ENCODE measurements around the gene HOXA11.

HOXA11 gene

DNA sequence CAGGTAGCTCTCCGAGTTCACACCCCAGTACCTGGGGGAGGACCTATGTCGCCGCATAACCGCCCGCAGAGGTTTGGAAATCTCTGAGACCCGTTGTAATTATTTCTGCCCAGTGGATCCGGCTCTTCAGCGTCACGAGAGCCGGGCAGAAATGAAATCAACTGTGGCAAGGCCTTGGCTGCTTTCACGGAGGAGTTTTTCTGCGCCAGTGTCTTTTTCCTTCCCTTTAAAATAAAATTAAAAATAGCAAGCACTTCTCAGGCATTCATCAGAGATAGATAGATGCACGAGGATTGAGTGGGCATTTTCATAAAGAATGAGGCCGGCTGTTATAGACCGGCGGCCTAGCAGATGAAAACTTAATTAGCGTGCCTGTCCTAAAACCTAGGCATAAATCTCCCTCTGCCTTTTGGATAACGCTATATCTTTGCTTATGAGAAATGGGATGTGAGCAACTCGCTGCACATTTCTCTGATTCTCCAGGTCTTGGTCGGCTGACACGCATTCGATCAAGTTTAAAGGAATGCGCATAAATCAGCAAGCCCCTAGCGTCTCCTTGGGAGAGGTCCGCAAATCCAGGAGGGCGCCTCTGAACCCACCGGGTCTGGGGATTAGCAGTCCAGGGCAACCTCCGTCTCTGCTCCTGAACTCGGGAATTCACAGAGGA lies 8.4 kb upstream of the HOXA11 start:
- no peak for ATAC-seq
- TF ChIP-seq TCF4 (CRISPR knock-in tag; IDR thresholded peaks at IDR 0.05; ENCODE audit: borderline replicate concordance) (no peak), ESRRG (CRISPR knock-in tag; IDR thresholded peaks at IDR 0.05) (no peak), CSDC2 (CRISPR knock-in tag; IDR thresholded peaks at IDR 0.05) (no peak), SNAI2 (CRISPR knock-in tag; IDR thresholded peaks at IDR 0.05) (no peak), PPARA (CRISPR knock-in tag; IDR thresholded peaks at IDR 0.05; ENCODE audit: borderline replicate concordance) (no peak), TOX (CRISPR knock-in tag; IDR thresholded peaks at IDR 0.05; ENCODE audit: borderline replicate concordance) (no peak), OSR1 (CRISPR knock-in tag; IDR thresholded peaks at IDR 0.05) (no peak), BACH2 (CRISPR knock-in tag; IDR thresholded peaks at IDR 0.05; ENCODE audit: borderline replicate concordance) (no peak), ZNF565 (CRISPR knock-in tag; conservative IDR thresholded peaks at IDR 0.05; ENCODE audit: low read depth) (no peak), ZFP30 (CRISPR knock-in tag; IDR thresholded peaks at IDR 0.05) (no peak), ZNF8 (CRISPR knock-in tag; IDR thresholded peaks at IDR 0.05) (no peak), RARB (CRISPR knock-in tag; IDR thresholded peaks at IDR 0.05) (no peak), GLIS3 (CRISPR knock-in tag; IDR thresholded peaks at IDR 0.05) (no peak)
- TF ChIP-seq, protein P1, sequence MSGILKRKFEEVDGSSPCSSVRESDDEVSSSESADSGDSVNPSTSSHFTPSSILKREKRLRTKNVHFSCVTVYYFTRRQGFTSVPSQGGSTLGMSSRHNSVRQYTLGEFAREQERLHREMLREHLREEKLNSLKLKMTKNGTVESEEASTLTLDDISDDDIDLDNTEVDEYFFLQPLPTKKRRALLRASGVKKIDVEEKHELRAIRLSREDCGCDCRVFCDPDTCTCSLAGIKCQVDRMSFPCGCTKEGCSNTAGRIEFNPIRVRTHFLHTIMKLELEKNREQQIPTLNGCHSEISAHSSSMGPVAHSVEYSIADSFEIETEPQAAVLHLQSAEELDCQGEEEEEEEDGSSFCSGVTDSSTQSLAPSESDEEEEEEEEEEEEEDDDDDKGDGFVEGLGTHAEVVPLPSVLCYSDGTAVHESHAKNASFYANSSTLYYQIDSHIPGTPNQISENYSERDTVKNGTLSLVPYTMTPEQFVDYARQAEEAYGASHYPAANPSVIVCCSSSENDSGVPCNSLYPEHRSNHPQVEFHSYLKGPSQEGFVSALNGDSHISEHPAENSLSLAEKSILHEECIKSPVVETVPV (CRISPR knock-in tag; IDR thresholded peaks at IDR 0.05) = no peak
- TF ChIP-seq, protein P2, sequence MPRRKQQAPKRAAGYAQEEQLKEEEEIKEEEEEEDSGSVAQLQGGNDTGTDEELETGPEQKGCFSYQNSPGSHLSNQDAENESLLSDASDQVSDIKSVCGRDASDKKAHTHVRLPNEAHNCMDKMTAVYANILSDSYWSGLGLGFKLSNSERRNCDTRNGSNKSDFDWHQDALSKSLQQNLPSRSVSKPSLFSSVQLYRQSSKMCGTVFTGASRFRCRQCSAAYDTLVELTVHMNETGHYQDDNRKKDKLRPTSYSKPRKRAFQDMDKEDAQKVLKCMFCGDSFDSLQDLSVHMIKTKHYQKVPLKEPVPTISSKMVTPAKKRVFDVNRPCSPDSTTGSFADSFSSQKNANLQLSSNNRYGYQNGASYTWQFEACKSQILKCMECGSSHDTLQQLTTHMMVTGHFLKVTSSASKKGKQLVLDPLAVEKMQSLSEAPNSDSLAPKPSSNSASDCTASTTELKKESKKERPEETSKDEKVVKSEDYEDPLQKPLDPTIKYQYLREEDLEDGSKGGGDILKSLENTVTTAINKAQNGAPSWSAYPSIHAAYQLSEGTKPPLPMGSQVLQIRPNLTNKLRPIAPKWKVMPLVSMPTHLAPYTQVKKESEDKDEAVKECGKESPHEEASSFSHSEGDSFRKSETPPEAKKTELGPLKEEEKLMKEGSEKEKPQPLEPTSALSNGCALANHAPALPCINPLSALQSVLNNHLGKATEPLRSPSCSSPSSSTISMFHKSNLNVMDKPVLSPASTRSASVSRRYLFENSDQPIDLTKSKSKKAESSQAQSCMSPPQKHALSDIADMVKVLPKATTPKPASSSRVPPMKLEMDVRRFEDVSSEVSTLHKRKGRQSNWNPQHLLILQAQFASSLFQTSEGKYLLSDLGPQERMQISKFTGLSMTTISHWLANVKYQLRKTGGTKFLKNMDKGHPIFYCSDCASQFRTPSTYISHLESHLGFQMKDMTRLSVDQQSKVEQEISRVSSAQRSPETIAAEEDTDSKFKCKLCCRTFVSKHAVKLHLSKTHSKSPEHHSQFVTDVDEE (CRISPR knock-in tag; IDR thresholded peaks at IDR 0.05) = no peak
- TF ChIP-seq, protein P3, sequence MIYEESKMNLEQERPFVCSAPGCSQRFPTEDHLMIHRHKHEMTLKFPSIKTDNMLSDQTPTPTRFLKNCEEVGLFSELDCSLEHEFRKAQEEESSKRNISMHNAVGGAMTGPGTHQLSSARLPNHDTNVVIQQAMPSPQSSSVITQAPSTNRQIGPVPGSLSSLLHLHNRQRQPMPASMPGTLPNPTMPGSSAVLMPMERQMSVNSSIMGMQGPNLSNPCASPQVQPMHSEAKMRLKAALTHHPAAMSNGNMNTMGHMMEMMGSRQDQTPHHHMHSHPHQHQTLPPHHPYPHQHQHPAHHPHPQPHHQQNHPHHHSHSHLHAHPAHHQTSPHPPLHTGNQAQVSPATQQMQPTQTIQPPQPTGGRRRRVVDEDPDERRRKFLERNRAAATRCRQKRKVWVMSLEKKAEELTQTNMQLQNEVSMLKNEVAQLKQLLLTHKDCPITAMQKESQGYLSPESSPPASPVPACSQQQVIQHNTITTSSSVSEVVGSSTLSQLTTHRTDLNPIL (CRISPR knock-in tag; IDR thresholded peaks at IDR 0.05; ENCODE audit: low read depth) = no peak
- TF ChIP-seq, protein P4, sequence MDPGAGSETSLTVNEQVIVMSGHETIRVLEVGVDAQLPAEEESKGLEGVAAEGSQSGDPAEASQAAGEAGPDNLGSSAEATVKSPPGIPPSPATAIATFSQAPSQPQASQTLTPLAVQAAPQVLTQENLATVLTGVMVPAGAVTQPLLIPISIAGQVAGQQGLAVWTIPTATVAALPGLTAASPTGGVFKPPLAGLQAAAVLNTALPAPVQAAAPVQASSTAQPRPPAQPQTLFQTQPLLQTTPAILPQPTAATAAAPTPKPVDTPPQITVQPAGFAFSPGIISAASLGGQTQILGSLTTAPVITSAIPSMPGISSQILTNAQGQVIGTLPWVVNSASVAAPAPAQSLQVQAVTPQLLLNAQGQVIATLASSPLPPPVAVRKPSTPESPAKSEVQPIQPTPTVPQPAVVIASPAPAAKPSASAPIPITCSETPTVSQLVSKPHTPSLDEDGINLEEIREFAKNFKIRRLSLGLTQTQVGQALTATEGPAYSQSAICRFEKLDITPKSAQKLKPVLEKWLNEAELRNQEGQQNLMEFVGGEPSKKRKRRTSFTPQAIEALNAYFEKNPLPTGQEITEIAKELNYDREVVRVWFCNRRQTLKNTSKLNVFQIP (CRISPR knock-in tag; IDR thresholded peaks at IDR 0.05; ENCODE audit: borderline replicate concordance, low read depth) = no peak

DNA sequence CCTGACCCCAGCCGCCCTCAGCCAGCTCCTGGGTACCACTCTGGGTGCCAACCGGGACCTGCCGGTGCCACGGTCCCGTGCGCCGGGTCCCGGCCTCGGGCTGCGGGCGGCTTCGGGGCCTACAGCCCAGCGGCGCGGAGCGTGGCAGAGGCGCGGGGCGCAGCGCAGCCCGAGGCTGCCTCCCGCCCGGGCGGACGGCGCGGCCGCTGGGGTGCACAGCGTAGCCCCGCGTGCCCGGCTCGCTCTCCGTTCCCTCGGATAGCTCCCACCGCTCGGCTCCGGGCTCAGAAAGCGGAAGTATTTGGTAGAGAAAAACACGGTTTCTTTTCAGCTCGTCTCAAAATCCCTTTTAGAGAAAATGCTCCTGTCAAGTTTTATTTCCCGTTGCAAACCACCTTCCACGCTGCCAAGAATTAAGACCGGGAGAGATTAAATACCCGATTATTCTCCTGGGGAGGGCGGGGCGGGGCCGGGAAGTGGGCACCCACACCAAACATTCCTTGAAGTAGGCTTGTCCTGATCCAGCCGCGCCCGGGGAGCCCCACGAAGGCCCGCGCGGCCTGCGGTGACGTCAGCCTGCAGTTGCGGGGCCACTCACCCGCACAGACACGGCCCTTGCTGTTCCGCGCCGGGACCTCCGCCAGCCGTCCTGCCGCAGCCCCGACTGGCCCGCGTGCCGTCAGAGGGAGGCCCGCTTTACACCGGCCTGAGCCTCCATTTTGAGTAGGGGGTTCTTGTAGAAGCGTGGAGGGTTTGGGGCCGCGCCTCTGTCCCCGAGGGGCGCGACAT lies 7.7 kb upstream of the HOXA11 start:
- TF ChIP-seq BACH2 (CRISPR knock-in tag; IDR thresholded peaks at IDR 0.05; ENCODE audit: borderline replicate concordance) (no peak), ZC3H10 (CRISPR knock-in tag; IDR thresholded peaks at IDR 0.05) (no peak), ZNF565 (CRISPR knock-in tag; conservative IDR thresholded peaks at IDR 0.05; ENCODE audit: low read depth) (no peak), GLIS3 (CRISPR knock-in tag; IDR thresholded peaks at IDR 0.05) (no peak), ZNF70 (CRISPR knock-in tag; IDR thresholded peaks at IDR 0.05) (no peak), RARB (CRISPR knock-in tag; IDR thresholded peaks at IDR 0.05) (no peak)
- TF ChIP-seq, protein P4 (CRISPR knock-in tag; IDR thresholded peaks at IDR 0.05; ENCODE audit: borderline replicate concordance, low read depth) = no peak
- ATAC-seq = peak; percentile 25; the same call in 2 of the 3 replicates

Data from SK-N-SH treated with all-trans-retinoic acid at 6 μM for 48 hours (cell line).